ENCODE measurements around the gene SZRD1. TPM values are rescaled to one million over a fixed set of nuclear protein-coding genes. Genes with fewer than 3 reads are reported as not detected.

The SZRD1 gene
- total and polyA plus RNA-seq, 2 of the 4 experiments (the other 2 are of a cell fraction): 119 to 149 TPM

DNA sequence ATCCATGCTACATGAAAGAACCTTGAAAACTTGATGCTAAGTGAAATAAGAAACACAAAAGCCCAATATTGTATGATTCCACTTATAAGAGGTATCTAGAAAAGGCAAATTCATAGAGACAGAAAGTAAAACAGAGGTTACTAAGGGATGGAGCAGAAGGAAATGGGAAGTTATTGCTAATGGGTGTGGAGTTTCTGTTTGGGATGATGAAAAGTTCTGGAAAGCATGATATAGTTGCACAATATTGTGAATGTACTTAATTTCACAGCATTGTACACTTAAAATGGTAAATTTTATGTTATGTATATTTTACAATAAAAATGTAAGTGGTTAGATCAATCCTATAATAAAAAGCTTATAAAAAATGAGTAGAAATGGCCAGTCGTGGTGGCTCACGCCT lies 71.9 kb downstream of the SZRD1 start:
- H3K23ac ChIP-seq (ENCODE audit: low read depth, low read length): no peak overlapping the region
- H2BK5ac ChIP-seq (ENCODE audit: low read depth, low read length, poor library complexity, severe bottlenecking): no peak overlapping the region
- H2BK15ac ChIP-seq (ENCODE audit: low read depth, low read length): no peak overlapping the region
- H4K91ac ChIP-seq (ENCODE audit: insufficient read depth, low read depth, low read length): no peak overlapping the region
- H3K27ac ChIP-seq (ENCODE audit: insufficient read depth, low read length): no peak overlapping the region
- in situ Hi-C loops (cut with MboI; ENCODE audit: low sequenced_read_pairs) (no loop called here), dilution Hi-C loops (cut with HindIII; ENCODE audit: low sequenced_read_pairs, unreplicated experiment) (no loop called here), intact Hi-C loops (cut with micrococcal nuclease) (no loop called here)
- 0 out of 2 replicates have a peak, but pooled peaks have one; percentile 24 for TF ChIP-seq CEBPB (IDR thresholded peaks at IDR 0.05; ENCODE audit: low read depth, low read length)
- TF ChIP-seq FOS (IDR thresholded peaks at IDR 0.05; ENCODE audit: low read depth, low read length): no peak
- ATAC-seq (ENCODE audit: low read depth): no peak
- H3K36me3 ChIP-seq (ENCODE audit: control insufficient read depth, insufficient read depth, low read length): peaks cover 8% of the 10 kb centered on the region
- H4K8ac ChIP-seq (ENCODE audit: low read depth in 2 of 2, low read length in 2 of 2): no peak overlapping the region
- WGBS, 2 experiments (ENCODE audit: extremely low coverage in 2 of 2, insufficient read length in 1 of 2): no CpG with 5 or more reads among the region's 2 CpGs
- H2AK9ac ChIP-seq (replicated peaks; ENCODE audit: low read depth, low read length, poor library complexity): no peak overlapping the region
- H3K4ac ChIP-seq (ENCODE audit: low read depth, low read length): no peak overlapping the region
- CTCF ChIA-PET: no interaction called here
- DNase-seq: no peak
- no peak overlapping the region for H2AFZ ChIP-seq (replicated peaks; ENCODE audit: low read length, poor library complexity)
- peaks cover 17% of the 10 kb centered on the region; the same call in 1 of the 2 replicates for H4K20me1 ChIP-seq (ENCODE audit: insufficient read depth, low read length)
- H3K79me1 ChIP-seq (ENCODE audit: low read depth in 1 of 2, low read length in 2 of 2): peaks cover 15 to 38% of the 10 kb centered on the region in 2 experiments; a peak in 3 of 4 replicates
- H3K27me3 ChIP-seq (ENCODE audit: control insufficient read depth, insufficient read depth, low read length): no peaks in the 10 kb centered on the region
- H3K4me1 ChIP-seq (ENCODE audit: control insufficient read depth, insufficient read depth, low read length): peaks cover 2% of the 10 kb centered on the region
- no peak overlapping the region for H3K14ac ChIP-seq (replicated peaks; ENCODE audit: low read depth, low read length)
- H3K9me3 ChIP-seq (ENCODE audit: control insufficient read depth, insufficient read depth, low read length): no peaks in the 10 kb centered on the region
- H2AK5ac ChIP-seq (ENCODE audit: low read depth, low read length): no peak overlapping the region
- no peak overlapping the region for H3K18ac ChIP-seq (ENCODE audit: low read depth, low read length)
- BruUV-seq (replicated peaks): no TSS peak
- no peak overlapping the region for H2BK120ac ChIP-seq (ENCODE audit: low read depth, low read length)
- no peak overlapping the region for H3K56ac ChIP-seq (ENCODE audit: extremely low read depth, insufficient read depth, low read length)
- H4K5ac ChIP-seq (ENCODE audit: low read depth, low read length): no peak overlapping the region
- POLR2A ChIA-PET (ENCODE audit: unreplicated experiment): no interaction called here
- H3K9me1 ChIP-seq (ENCODE audit: insufficient read depth, low read length): 0 out of 2 replicates have a peak, but pooled peaks cover 4% of the 10 kb centered on the region
- no peak overlapping the region for H3K4me2 ChIP-seq (ENCODE audit: low read depth, low read length)
- no peak overlapping the region for H2BK20ac ChIP-seq (ENCODE audit: low read depth, low read length)
- no peak overlapping the region for H3K9ac ChIP-seq (ENCODE audit: low read depth, low read length)
- no peak overlapping the region for H3K4me3 ChIP-seq (ENCODE audit: insufficient read depth, low read depth, low read length)

Measured in IMR-90 (cell line).